DOHH2 (cell line): Measurements from ENCODE around the gene STK32C.

Source experiments
- CTCF ChIP-seq: fragments of 200-600 bp; sonication (generic); IDR thresholded peaks from one replicate; pipeline ENCODE4 v1.5.1; 2014; ENCODE audit warnings: antibody characterized with exemption, mild to moderate bottlenecking, low read depth, low read length; ENCODE audit not compliant: poor library complexity, severe bottlenecking
- EZH2phosphoT487 ChIP-seq: fragments of 200-600 bp; sonication (generic); IDR thresholded peaks from 2 replicates; pipeline ENCODE4 v1.6.1; 2017; ENCODE audit warnings: borderline replicate concordance, mild to moderate bottlenecking, antibody characterized with exemption, low read length, moderate library complexity, mixed read lengths

- TF ChIP-seq CTCF = no peak
- no peak for TF ChIP-seq EZH2phosphoT487
These were observed 100.8 kb downstream of the STK32C start for GRCh38 chr10:132206806-132207535.
